ENCODE measurements around the gene APC2. TPM values are rescaled to one million over a fixed set of nuclear protein-coding genes. Genes with fewer than 3 reads are reported as not detected.

Gene APC2
- total and polyA plus RNA-seq, 4 donors, result 0.03 to 0.42 (median 0.26) TPM; not detected in 1

DNA sequence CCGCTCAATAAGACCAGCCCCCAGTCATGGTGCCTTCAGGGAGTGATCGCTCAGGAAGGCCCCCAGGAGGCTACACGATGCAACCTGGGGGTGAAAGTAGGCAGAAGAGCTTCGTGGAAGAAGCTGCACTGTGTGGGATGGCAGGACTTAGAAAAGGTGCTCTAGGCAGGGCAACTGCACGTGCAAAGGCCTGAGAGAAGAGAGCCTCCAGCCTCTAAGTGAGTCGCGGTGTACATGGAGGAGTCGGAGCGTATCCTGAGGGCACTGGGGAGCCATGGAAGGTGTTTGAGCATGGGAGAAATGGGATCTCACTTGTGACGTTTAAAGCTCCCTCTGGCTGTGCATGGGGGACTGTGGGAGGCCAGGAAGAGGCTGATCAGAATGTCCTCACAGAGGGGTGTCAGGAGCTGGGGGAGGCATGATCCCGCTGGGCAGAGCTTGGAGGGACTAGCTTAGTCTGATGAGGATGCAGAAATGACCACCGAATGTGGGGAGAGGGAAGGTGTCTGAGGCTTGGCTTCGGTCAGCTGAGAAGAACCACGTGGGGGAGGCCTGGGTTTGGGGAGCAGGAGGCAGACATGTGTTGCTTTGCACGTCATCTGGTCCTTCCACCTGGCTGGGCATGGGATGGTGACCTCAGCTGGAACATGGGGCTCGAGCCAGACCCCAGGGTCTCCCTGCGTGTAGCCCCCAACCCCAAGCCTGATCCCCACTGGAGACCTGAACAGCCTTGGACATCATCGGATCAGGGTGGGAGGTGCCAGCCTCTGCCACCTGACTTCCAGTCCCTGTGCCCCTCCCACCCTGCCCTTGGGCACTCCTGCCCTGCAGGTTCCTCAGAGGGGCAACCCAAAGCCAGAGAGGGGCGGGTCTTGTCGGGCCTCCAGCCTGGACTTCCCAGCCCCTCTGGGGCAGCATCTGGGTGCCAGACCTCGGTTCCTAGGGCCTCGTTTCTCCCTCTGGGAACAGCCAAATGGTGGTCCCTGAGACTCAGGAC, 1.1 kb downstream of the APC2 start:
- no peaks in the 10 kb centered on the region for H3K27me3 ChIP-seq (ENCODE audit: control insufficient read depth in 1 of 2, insufficient read depth in 2 of 2, low read length in 1 of 2)
- ATAC-seq (ENCODE audit: low FRiP score) (no peak), DNase-seq (no peak)
- H3K36me3 ChIP-seq (ENCODE audit: control insufficient read depth in 1 of 2, insufficient read depth in 2 of 2, low read length in 1 of 2), result no peaks in the 10 kb centered on the region
- H3K4me1 ChIP-seq (ENCODE audit: control insufficient read depth in 1 of 2, insufficient read depth in 2 of 2, low read length in 2 of 2), result no peaks in the 10 kb centered on the region
- no peak overlapping the region for H3K27ac ChIP-seq (ENCODE audit: low read depth in 1 of 2, low read length in 2 of 2)
- intact Hi-C loops (cut with DNase I), result no loop called here
- no peaks in the 10 kb centered on the region for H3K9me3 ChIP-seq (ENCODE audit: control insufficient read depth, low read length)
- WGBS, 2 donors, result 61 to 62% methylated on average over 22 of the region's 22 CpGs
- H3K4me3 ChIP-seq (ENCODE audit: low read length in 2 of 2), result no peak overlapping the region

DNA sequence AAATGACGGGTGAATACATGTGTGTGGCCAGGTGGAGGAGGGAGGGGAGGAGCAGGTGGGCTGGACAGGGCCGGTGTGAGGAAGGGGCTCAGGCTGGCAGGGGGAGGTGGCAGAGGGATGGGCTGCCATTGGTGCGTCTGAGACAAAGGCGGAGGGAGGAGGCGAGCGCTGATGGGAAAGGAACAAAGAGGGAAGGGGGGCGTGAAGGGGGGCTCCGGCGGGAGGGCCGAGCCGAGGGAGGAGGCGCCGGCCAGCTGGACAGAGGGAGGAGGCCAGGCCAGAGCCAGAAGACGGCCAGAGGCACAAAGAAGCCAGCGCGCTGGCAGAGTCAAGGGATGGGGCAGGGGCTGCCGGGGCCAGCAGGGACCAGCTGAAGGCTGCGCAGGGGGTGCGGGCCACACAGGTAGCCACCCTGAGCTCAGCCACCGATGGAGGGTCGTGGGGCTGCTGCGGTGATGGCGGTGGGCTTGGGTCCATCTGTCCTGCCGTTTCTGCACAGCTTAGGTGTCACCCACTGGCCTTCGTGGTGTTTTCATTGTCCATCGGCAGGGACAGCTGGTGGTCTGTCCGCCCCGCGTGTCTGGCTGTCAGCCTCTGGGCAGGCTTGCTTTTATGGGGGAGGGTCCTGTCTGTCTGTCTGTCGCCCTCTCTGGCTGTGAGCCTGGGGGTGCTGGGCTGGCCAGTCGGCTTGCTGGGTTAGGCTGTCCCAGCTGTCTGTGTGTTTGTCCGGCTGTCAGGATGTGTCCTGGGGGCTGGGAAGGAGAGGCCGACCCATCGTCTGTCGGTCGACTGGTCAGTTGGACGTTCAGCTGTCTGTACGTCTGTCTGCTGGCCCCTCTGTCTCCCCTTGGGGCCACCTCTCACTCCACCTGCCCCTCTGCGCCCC, 2.2 kb downstream of the APC2 start:
- H3K9me3 ChIP-seq (ENCODE audit: control insufficient read depth, low read length), result no peaks in the 10 kb centered on the region
- H3K4me3 ChIP-seq (ENCODE audit: low read length in 2 of 2), result no peak overlapping the region
- DNase-seq, result no peak
- WGBS, 2 donors, result 30 to 36% methylated on average over 30 to 39 of the region's 39 CpGs
- no peaks in the 10 kb centered on the region for H3K27me3 ChIP-seq (ENCODE audit: control insufficient read depth in 1 of 2, insufficient read depth in 2 of 2, low read length in 1 of 2)
- intact Hi-C loops (cut with DNase I), result no loop called here
- H3K4me1 ChIP-seq (ENCODE audit: control insufficient read depth in 1 of 2, insufficient read depth in 2 of 2, low read length in 2 of 2), result no peaks in the 10 kb centered on the region
- H3K36me3 ChIP-seq (ENCODE audit: control insufficient read depth in 1 of 2, insufficient read depth in 2 of 2, low read length in 1 of 2), result no peaks in the 10 kb centered on the region
- H3K27ac ChIP-seq (ENCODE audit: low read depth in 1 of 2, low read length in 2 of 2), result no peak overlapping the region
- no peak for ATAC-seq (ENCODE audit: low FRiP score)

DNA sequence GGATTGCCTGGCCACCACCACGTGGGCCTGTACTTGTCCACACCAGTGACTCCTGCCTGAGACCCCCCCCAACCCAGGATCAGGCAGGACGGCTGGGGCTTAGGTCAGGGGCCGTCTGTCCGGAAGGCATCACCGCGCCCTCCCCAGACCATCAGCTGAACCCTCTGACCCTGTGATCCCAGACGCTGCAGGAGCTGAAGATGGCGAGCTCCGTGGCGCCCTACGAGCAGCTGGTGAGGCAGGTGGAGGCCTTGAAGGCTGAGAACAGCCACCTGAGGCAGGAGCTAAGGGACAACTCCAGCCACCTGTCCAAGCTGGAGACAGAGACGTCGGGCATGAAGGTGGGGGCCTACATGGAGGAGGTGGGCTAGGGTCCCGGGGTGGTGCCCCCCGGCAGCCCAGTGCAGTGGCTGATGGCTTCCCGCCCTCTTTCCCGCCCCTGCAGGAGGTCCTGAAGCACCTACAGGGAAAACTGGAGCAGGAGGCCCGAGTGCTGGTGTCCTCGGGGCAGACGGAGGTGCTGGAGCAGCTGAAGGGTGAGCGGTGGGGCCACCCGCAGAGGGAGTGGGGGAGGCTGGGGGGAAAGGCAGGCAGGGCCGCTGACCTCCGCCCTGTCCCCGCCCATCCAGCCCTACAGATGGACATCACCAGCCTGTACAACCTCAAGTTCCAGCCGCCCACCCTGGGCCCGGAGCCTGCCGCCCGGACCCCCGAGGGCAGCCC, 3.0 kb downstream of the APC2 start:
- ATAC-seq (ENCODE audit: low FRiP score) (no peak), DNase-seq (no peak)
- intact Hi-C loops (cut with DNase I), result no loop called here
- WGBS, 2 donors, result 52 to 53% methylated on average over 27 to 30 of the region's 30 CpGs
- no peak overlapping the region for H3K4me3 ChIP-seq (ENCODE audit: low read length in 2 of 2)
- no peak overlapping the region for H3K27ac ChIP-seq (ENCODE audit: low read depth in 1 of 2, low read length in 2 of 2)
- H3K4me1 ChIP-seq (ENCODE audit: control insufficient read depth in 1 of 2, insufficient read depth in 2 of 2, low read length in 2 of 2), result no peaks in the 10 kb centered on the region
- no peaks in the 10 kb centered on the region for H3K27me3 ChIP-seq (ENCODE audit: control insufficient read depth in 1 of 2, insufficient read depth in 2 of 2, low read length in 1 of 2)
- H3K36me3 ChIP-seq (ENCODE audit: control insufficient read depth in 1 of 2, insufficient read depth in 2 of 2, low read length in 1 of 2), result no peaks in the 10 kb centered on the region
- no peaks in the 10 kb centered on the region for H3K9me3 ChIP-seq (ENCODE audit: control insufficient read depth, low read length)

DNA sequence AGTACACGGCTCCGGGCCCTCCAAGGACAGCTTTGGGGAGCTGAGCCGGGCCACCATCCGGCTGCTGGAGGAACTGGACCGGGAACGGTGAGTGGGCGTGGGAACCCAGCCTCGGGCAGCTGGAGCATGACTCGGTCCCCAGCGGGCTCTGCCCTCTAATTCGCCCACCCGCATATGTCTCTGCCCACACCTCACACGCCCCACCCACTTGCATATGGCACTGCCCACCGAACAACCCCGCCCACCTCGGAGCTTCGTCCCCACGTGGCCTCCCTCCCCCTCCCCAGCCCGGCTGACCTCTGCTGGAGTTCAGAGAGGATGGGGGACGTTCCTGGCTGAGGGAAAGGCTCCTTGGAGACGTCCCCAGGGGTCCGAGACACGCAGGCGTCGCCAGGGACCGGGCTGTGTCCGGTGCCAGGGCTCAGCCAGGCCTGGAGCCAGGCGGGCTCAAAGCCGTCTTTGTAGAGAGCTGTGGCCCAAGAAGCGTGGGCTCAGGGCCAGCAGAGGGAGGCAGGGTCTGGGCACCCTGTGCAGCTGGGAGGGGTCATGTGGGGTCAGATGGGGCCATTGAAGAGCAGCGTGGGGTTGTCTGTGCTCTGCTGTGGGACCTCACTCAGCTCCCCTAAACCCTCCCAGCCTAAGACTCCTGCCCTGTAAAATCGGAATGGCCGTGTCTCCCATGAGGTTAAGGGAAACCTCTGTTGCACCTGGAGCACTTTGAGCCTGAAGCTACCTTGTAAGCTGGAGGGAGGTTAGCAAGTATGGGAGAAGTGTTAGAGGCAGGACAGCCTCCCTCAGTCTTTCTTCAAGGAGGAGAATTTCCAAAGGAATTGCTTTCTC, 3.8 kb downstream of the APC2 start:
- intact Hi-C loops (cut with DNase I), result no loop called here
- Histone ChIP-seq H3K27me3 (ENCODE audit: control insufficient read depth in 1 of 2, insufficient read depth in 2 of 2, low read length in 1 of 2) (no peaks in the 10 kb centered on the region), H3K9me3 (ENCODE audit: control insufficient read depth, low read length) (no peaks in the 10 kb centered on the region), H3K4me1 (ENCODE audit: control insufficient read depth in 1 of 2, insufficient read depth in 2 of 2, low read length in 2 of 2) (no peaks in the 10 kb centered on the region), H3K4me3 (ENCODE audit: low read length in 2 of 2) (no peak overlapping the region), H3K36me3 (ENCODE audit: control insufficient read depth in 1 of 2, insufficient read depth in 2 of 2, low read length in 1 of 2) (no peaks in the 10 kb centered on the region), H3K27ac (ENCODE audit: low read depth in 1 of 2, low read length in 2 of 2) (no peak overlapping the region)
- 3 to 4% methylated on average over 30 to 33 of the region's 33 CpGs for WGBS, 2 donors
- no peak for DNase-seq
- ATAC-seq (ENCODE audit: low FRiP score), result peak; percentile 19

DNA sequence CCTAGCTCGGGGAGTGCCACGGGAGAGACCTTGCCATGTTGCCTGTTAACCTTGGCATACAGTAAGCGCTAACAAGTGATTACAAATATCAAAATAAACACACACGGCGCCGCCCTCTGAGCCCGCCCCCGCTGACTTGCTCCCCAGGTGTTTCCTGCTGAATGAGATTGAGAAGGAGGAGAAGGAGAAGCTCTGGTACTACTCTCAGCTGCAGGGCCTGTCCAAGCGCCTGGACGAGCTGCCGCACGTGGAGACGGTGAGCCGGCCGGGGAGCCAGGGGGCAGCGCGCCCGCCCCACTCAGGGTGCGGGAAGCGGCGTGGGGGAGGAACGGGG, 5.0 kb downstream of the APC2 start:
- no peak for ATAC-seq (ENCODE audit: low FRiP score)
- Histone ChIP-seq H3K27me3 (ENCODE audit: control insufficient read depth in 1 of 2, insufficient read depth in 2 of 2, low read length in 1 of 2) (no peaks in the 10 kb centered on the region), H3K36me3 (ENCODE audit: control insufficient read depth in 1 of 2, insufficient read depth in 2 of 2, low read length in 1 of 2) (no peaks in the 10 kb centered on the region), H3K4me1 (ENCODE audit: control insufficient read depth in 1 of 2, insufficient read depth in 2 of 2, low read length in 2 of 2) (no peaks in the 10 kb centered on the region), H3K9me3 (ENCODE audit: control insufficient read depth, low read length) (no peaks in the 10 kb centered on the region), H3K27ac (ENCODE audit: low read depth in 1 of 2, low read length in 2 of 2) (no peak overlapping the region), H3K4me3 (ENCODE audit: low read length in 2 of 2) (no peak overlapping the region)
- WGBS, 2 donors, result 2 to 4% methylated on average over 17 to 22 of the region's 22 CpGs
- DNase-seq, result no peak
- intact Hi-C loops (cut with DNase I), result no loop called here

DNA sequence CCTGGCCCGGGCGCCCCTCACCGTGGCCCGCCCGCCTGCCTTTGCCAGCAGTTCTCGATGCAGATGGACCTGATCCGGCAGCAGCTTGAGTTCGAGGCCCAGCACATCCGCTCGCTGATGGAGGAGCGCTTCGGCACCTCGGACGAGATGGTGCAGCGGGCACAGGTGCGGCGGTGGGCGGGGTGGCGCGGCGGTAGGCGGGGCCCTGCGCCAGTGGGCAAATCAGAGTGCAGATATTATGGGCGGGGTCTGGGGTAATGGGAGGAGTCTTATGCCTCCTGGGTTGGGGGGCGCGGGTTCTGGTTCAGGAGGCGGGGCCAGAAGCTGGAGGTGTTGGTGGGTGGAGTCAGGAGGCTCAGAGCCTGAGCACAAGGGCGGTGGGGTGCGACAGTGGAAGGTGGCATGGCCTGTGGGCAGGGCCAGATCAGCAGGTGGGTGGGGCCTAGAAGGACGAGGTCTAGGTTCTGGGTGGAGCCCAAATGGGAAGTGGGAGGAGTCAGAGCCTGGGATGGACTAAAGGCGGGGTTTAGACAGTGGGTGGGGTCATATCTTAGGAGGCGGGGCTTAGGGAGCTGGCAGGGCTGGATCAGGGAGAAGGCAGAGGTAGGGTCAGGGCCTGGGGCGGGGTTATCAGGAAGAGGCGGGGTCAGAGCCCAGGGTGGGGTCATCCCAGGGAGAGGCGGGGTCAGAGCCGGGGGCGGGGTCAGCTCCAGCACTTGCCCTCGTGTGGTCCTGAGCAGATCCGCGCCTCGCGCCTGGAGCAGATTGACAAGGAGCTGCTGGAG, 5.6 kb downstream of the APC2 start:
- intact Hi-C loops (cut with DNase I), result no loop called here
- Histone ChIP-seq H3K4me1 (ENCODE audit: control insufficient read depth in 1 of 2, insufficient read depth in 2 of 2, low read length in 2 of 2) (no peaks in the 10 kb centered on the region), H3K4me3 (ENCODE audit: low read length in 2 of 2) (no peak overlapping the region), H3K9me3 (ENCODE audit: control insufficient read depth, low read length) (no peaks in the 10 kb centered on the region), H3K27ac (ENCODE audit: low read depth in 1 of 2, low read length in 2 of 2) (no peak overlapping the region), H3K36me3 (ENCODE audit: control insufficient read depth in 1 of 2, insufficient read depth in 2 of 2, low read length in 1 of 2) (no peaks in the 10 kb centered on the region), H3K27me3 (ENCODE audit: control insufficient read depth in 1 of 2, insufficient read depth in 2 of 2, low read length in 1 of 2) (no peaks in the 10 kb centered on the region)
- peak; percentile 19 for ATAC-seq (ENCODE audit: low FRiP score)
- DNase-seq, result no peak
- 6 to 7% methylated on average over 39 to 42 of the region's 42 CpGs for WGBS, 2 donors

DNA sequence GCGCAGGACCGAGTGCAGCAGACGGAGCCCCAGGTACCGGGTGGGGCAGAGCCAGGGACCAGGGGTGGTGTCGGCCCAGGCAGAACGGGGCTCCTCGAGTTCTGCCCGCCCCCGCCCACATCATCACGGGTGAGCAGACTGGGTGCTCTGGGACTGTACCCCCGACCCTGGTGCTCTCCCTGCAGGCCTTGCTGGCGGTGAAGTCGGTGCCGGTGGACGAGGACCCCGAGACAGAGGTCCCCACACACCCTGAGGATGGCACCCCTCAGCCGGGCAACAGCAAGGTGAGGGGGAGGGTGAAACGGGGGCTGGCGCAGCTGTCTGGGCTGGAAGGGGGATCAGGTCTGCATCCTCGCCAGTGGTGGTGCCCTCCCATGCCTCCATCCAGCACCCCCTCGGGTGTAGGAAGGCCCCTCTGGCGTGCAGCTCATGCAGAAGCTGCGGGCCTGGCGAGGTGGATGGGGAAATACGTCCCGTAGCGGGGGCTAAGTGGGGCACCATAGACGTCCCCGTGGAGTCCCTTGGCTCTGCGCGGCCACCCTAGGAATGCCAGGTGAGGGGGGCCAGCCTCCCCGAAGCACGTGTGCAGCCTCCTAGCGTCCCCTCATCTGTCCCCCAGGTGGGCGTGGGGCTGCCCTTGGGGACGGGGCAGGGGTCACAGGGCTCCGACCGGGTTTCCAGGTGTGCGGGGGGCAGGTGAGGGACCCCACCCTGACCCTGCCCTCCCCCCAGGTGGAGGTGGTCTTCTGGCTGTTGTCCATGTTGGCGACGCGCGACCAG, 6.4 kb downstream of the APC2 start:
- intact Hi-C loops (cut with DNase I), result no loop called here

More for the DNA sequence above, 6.4 kb downstream of the APC2 start:
- Histone ChIP-seq H3K4me3 (ENCODE audit: low read length in 2 of 2) (no peak overlapping the region), H3K36me3 (ENCODE audit: control insufficient read depth in 1 of 2, insufficient read depth in 2 of 2, low read length in 1 of 2) (no peaks in the 10 kb centered on the region), H3K27me3 (ENCODE audit: control insufficient read depth in 1 of 2, insufficient read depth in 2 of 2, low read length in 1 of 2) (no peaks in the 10 kb centered on the region), H3K4me1 (ENCODE audit: control insufficient read depth in 1 of 2, insufficient read depth in 2 of 2, low read length in 2 of 2) (no peaks in the 10 kb centered on the region), H3K27ac (ENCODE audit: low read depth in 1 of 2, low read length in 2 of 2) (no peak overlapping the region), H3K9me3 (ENCODE audit: control insufficient read depth, low read length) (no peaks in the 10 kb centered on the region)
- no peak for ATAC-seq (ENCODE audit: low FRiP score)
- no peak for DNase-seq
- WGBS, 2 donors, result 22 to 29% methylated on average over 43 of the region's 43 CpGs

All from aorta (tissue), 5 donors.